Fibroblast of gingiva (primary cell): ENCODE measurements around the gene NIT1.

Source experiments
- DNase-seq: peaks from one replicate; pipeline ENCODE4 v3.0.0-alpha.2; 2011; ENCODE audit warnings: low read depth

NIT1 gene

GRCh38 chr1:161153682-161154337, 35.9 kb downstream of the NIT1 start, which contains the start of gene UFC1:
UFC1 (plus strand) TSS chr1:161153978; CDS start chr1:161153998, 20 bp downstream.
- peak; percentile 91 for DNase-seq

- DNase-seq: no peak
Measured at GRCh38 chr1:161157867-161158266, 40.0 kb downstream of the NIT1 start.

GRCh38 chr1:161158316-161159010, 40.6 kb downstream of the NIT1 start:
- no peak for DNase-seq

- DNase-seq: peak; percentile 86
Measured at GRCh38 chr1:161159087-161159912, 41.4 kb downstream of the NIT1 start, which contains the start of gene USP21. USP21 (plus strand) TSS chr1:161159500; CDS start chr1:161160641, 1,141 bp downstream.

GRCh38 chr1:161159913-161160243, 42.0 kb downstream of the NIT1 start:
- no peak for DNase-seq

GRCh38 chr1:161160671-161161145, 42.8 kb downstream of the NIT1 start:
- no peak for DNase-seq

- DNase-seq: no peak
Measured at GRCh38 chr1:161161652-161162051, 43.7 kb downstream of the NIT1 start.

- no peak for DNase-seq
Measured at GRCh38 chr1:161162052-161162451, 44.1 kb downstream of the NIT1 start.

- DNase-seq: no peak
Measured at GRCh38 chr1:161162806-161163205, 44.9 kb downstream of the NIT1 start.

GRCh38 chr1:161163793-161164192, 45.9 kb downstream of the NIT1 start:
- DNase-seq: no peak

GRCh38 chr1:161164901-161165610, 47.2 kb downstream of the NIT1 start:
- DNase-seq: no peak

GRCh38 chr1:161165742-161166668, 48.1 kb downstream of the NIT1 start, which contains the start of gene PPOX:
PPOX (plus strand) TSS chr1:161166426; CDS start chr1:161166848, 422 bp downstream.
- peak; percentile 98 for DNase-seq

GRCh38 chr1:161166669-161167548, 49.0 kb downstream of the NIT1 start:
- no peak for DNase-seq

GRCh38 chr1:161168906-161169305, 51.0 kb downstream of the NIT1 start:
- no peak for DNase-seq
